GM21737 (cell line): ENCODE results near the gene ATP2A3.
"Not testable (repeated sequence)": the region's sequence is repeated elsewhere in the genome, so short reads cannot be mapped to it uniquely, and the experiment has no call there.

ENCODE experiments used
- ATAC-seq: cut with Tn5 transposase; IDR thresholded peaks from one replicate; pipeline ENCODE4 v1.9.1; 2021; ENCODE audit warnings: mild to moderate bottlenecking, moderate library complexity; ENCODE audit not compliant: unreplicated experiment

ATP2A3 gene

GRCh38 chr17:3956983-3957382 lies 7.3 kb downstream of the ATP2A3 start:
- ATAC-seq: no peak

- no peak for ATAC-seq
Observed at GRCh38 chr17:3956327-3956957, 7.8 kb downstream of the ATP2A3 start.

GRCh38 chr17:3955673-3955988 lies 8.6 kb downstream of the ATP2A3 start:
- no peak for ATAC-seq

GRCh38 chr17:3954976-3955672 lies 9.1 kb downstream of the ATP2A3 start:
- no peak for ATAC-seq

GRCh38 chr17:3954086-3954485 lies 10.2 kb downstream of the ATP2A3 start:
- ATAC-seq: no peak

- ATAC-seq: no peak
Observed at GRCh38 chr17:3953542-3953941, 10.7 kb downstream of the ATP2A3 start.

- ATAC-seq: no peak
Observed at GRCh38 chr17:3952186-3952585, 12.1 kb downstream of the ATP2A3 start.

GRCh38 chr17:3951420-3951819 lies 12.8 kb downstream of the ATP2A3 start:
- no peak for ATAC-seq

- ATAC-seq: no peak
Observed at GRCh38 chr17:3951003-3951402, 13.2 kb downstream of the ATP2A3 start.

- no peak for ATAC-seq
Observed at GRCh38 chr17:3950584-3950983, 13.7 kb downstream of the ATP2A3 start.

GRCh38 chr17:3949418-3949817 lies 14.8 kb downstream of the ATP2A3 start:
- ATAC-seq: no peak

- not testable (repeated sequence) for ATAC-seq
Observed at GRCh38 chr17:3948551-3948950, 15.7 kb downstream of the ATP2A3 start.

- no peak for ATAC-seq
Observed at GRCh38 chr17:3947318-3947810, 16.9 kb downstream of the ATP2A3 start.

- ATAC-seq: no peak
Observed at GRCh38 chr17:3946711-3947235, 17.5 kb downstream of the ATP2A3 start.

- no peak for ATAC-seq
Observed at GRCh38 chr17:3944485-3945388, 19.5 kb downstream of the ATP2A3 start.

- ATAC-seq: no peak
Observed at GRCh38 chr17:3943240-3943891, 20.9 kb downstream of the ATP2A3 start.

GRCh38 chr17:3940965-3941698 lies 23.1 kb downstream of the ATP2A3 start:
- ATAC-seq: no peak

GRCh38 chr17:3937359-3937758 lies 26.9 kb downstream of the ATP2A3 start:
- no peak for ATAC-seq

GRCh38 chr17:3935825-3936355 lies 28.3 kb downstream of the ATP2A3 start:
- ATAC-seq: no peak

GRCh38 chr17:3935140-3935542 lies 29.1 kb downstream of the ATP2A3 start:
- no peak for ATAC-seq
